ENCODE measurements around the gene PNMA8A. TPM values are rescaled to one million over a fixed set of nuclear protein-coding genes. Genes with fewer than 3 reads are reported as not detected.

The PNMA8A gene
- total and polyA plus RNA-seq, 2 of the 13 experiments (the other 11 are each of a cell fraction or from before 2014, with no cell fraction given), result 0.13 to 0.51 TPM

DNA sequence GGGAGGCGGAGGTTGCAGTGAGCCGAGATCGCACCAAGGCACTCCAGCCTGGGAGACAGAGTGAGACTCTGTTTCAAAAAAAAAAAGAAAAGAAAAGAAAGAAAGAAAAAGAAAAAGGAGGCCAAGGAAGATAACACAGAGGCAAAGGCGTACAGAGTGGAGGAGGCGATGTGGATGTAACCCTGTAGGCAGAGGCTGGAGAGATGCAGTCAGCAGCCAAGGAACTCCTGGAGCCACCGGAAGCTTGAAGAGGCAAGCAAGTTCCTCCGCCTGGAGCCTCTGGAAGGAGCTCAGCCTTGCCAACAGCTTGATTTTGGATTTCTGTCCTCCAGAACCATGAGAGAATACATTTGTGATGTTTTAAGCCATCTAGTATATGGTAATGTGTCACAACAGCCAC is 51.3 kb downstream of the PNMA8A start (continued):
- TF ChIP-seq, protein P1, sequence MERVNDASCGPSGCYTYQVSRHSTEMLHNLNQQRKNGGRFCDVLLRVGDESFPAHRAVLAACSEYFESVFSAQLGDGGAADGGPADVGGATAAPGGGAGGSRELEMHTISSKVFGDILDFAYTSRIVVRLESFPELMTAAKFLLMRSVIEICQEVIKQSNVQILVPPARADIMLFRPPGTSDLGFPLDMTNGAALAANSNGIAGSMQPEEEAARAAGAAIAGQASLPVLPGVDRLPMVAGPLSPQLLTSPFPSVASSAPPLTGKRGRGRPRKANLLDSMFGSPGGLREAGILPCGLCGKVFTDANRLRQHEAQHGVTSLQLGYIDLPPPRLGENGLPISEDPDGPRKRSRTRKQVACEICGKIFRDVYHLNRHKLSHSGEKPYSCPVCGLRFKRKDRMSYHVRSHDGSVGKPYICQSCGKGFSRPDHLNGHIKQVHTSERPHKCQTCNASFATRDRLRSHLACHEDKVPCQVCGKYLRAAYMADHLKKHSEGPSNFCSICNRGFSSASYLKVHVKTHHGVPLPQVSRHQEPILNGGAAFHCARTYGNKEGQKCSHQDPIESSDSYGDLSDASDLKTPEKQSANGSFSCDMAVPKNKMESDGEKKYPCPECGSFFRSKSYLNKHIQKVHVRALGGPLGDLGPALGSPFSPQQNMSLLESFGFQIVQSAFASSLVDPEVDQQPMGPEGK (CRISPR knock-in tag; IDR thresholded peaks at IDR 0.05), result no peak

Other genes with a start within 250 kb of the PNMA8A start
- not detected in 2 replicates for gene IGFL1, start 241.8 kb downstream of the PNMA8A start, total RNA-seq (2016; rRNA removed; fragmentation: Illumina TruSeq; extraction: Trizol)
- not detected in 2 replicates for gene IGFL1, start 241.8 kb downstream of the PNMA8A start, polyA plus RNA-seq (2011; rRNA removed)
- gene HIF3A, start 174.5 kb downstream of the PNMA8A start, total RNA-seq (2016; rRNA removed; fragmentation: Illumina TruSeq; extraction: Trizol), result 0.09 TPM in 1 of 2 replicates, not detected in the other
- 0.22 and 0.38 TPM in 2 replicates for gene HIF3A, start 174.5 kb downstream of the PNMA8A start, polyA plus RNA-seq (2011; rRNA removed)
- 38.2 and 41.6 TPM in 2 replicates for gene PPP5C, start 124.5 kb downstream of the PNMA8A start, total RNA-seq (2016; rRNA removed; fragmentation: Illumina TruSeq; extraction: Trizol)
- gene PPP5C, start 124.5 kb downstream of the PNMA8A start, polyA plus RNA-seq (2011; rRNA removed), result 67.9 and 68.5 TPM in 2 replicates
- gene CCDC8, start 58.0 kb downstream of the PNMA8A start, total RNA-seq (2016; rRNA removed; fragmentation: Illumina TruSeq; extraction: Trizol), result 0.04 TPM in 1 of 2 replicates, not detected in the other
- gene CCDC8, start 58.0 kb downstream of the PNMA8A start, polyA plus RNA-seq (2011; rRNA removed), result not detected in 2 replicates
- gene PNMA8C, start 42.6 kb downstream of the PNMA8A start, total RNA-seq (2016; rRNA removed; fragmentation: Illumina TruSeq; extraction: Trizol), result not detected in 2 replicates
- gene PNMA8C, start 42.6 kb downstream of the PNMA8A start, polyA plus RNA-seq (2011; rRNA removed), result not detected in 2 replicates
- not detected in 2 replicates for gene PNMA8B, start 24.3 kb upstream of the PNMA8A start, total RNA-seq (2016; rRNA removed; fragmentation: Illumina TruSeq; extraction: Trizol)
- not detected in 2 replicates for gene PNMA8B, start 24.3 kb upstream of the PNMA8A start, polyA plus RNA-seq (2011; rRNA removed)
- gene CALM3, start 129.8 kb upstream of the PNMA8A start, total RNA-seq (2016; rRNA removed; fragmentation: Illumina TruSeq; extraction: Trizol), result 258 and 314 TPM in 2 replicates
- 232 and 239 TPM in 2 replicates for gene CALM3, start 129.8 kb upstream of the PNMA8A start, polyA plus RNA-seq (2011; rRNA removed)
- not detected in 2 replicates for gene PTGIR, start 153.5 kb upstream of the PNMA8A start, total RNA-seq (2016; rRNA removed; fragmentation: Illumina TruSeq; extraction: Trizol)
- gene PTGIR, start 153.5 kb upstream of the PNMA8A start, polyA plus RNA-seq (2011; rRNA removed), result not detected in 2 replicates
- gene GNG8, start 164.6 kb upstream of the PNMA8A start, total RNA-seq (2016; rRNA removed; fragmentation: Illumina TruSeq; extraction: Trizol), result not detected in 2 replicates
- not detected in 2 replicates for gene GNG8, start 164.6 kb upstream of the PNMA8A start, polyA plus RNA-seq (2011; rRNA removed)
- gene DACT3, start 189.6 kb upstream of the PNMA8A start, total RNA-seq (2016; rRNA removed; fragmentation: Illumina TruSeq; extraction: Trizol), result 0.04 TPM in 1 of 2 replicates, not detected in the other
- 0.04 TPM in 1 of 2 replicates, not detected in the other for gene DACT3, start 189.6 kb upstream of the PNMA8A start, polyA plus RNA-seq (2011; rRNA removed)
- gene PRKD2, start 245.6 kb upstream of the PNMA8A start, total RNA-seq (2016; rRNA removed; fragmentation: Illumina TruSeq; extraction: Trizol), result 6.7 and 13.2 TPM in 2 replicates
- gene PRKD2, start 245.6 kb upstream of the PNMA8A start, polyA plus RNA-seq (2011; rRNA removed), result 7.3 and 9.2 TPM in 2 replicates

Data from HepG2 (cell line).